ENCODE results near the gene PLEKHA5.

PLEKHA5 gene

DNA sequence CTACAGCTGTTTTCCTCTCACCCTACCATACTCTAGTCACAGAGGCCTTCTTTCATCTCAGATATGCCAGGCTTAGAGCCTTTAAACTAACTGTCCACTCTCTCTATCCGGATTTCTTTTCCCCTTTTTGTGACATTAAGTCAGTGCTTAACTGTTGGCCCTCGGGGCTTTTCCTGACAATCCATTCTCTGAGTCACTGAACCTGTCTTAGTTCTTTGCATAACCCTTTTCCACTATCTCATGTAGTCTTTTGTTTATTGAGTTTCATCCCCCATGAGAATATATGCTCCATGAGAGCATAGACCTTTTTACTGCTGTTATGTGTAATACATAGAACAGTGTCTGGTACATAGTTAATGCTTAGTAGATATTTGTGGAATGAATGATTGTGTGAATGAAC, 68.7 kb downstream of the PLEKHA5 start:
- DNase-seq, result peak; percentile 95
- Histone ChIP-seq H3K18ac (ENCODE audit: low read depth in 1 of 2, low read length in 2 of 2) (no peak overlapping the region), H2AK5ac (ENCODE audit: low read length, severe bottlenecking) (no peak overlapping the region), H3K4me1 (ENCODE audit: control insufficient read depth, insufficient read depth, low read depth, low read length) (peaks cover 2% of the 10 kb centered on the region), H3K14ac (ENCODE audit: low read length in 2 of 2) (no peak overlapping the region), H3K79me1 (replicated peaks; ENCODE audit: low read length, poor library complexity, severe bottlenecking) (peaks cover 25% of the 10 kb centered on the region), H2BK5ac (ENCODE audit: low read depth, low read length, poor library complexity, severe bottlenecking) (no peak overlapping the region), H3K4me3 (ENCODE audit: insufficient read depth in 1 of 2, low read depth in 1 of 2, low read length in 2 of 2) (no peak overlapping the region), H3K27ac (ENCODE audit: low read length, poor library complexity, severe bottlenecking) (no peak overlapping the region), H2BK12ac (ENCODE audit: low read length in 2 of 2) (no peak overlapping the region), H2AFZ (ENCODE audit: low read depth, low read length) (no peak overlapping the region), H3K27me3 (ENCODE audit: control insufficient read depth in 1 of 2, insufficient read depth in 1 of 2, low read length in 2 of 2) (no peaks in the 10 kb centered on the region), H3K4ac (ENCODE audit: low read depth in 1 of 2, low read length in 2 of 2) (no peak overlapping the region), H3K36me3 (ENCODE audit: control insufficient read depth in 1 of 2, insufficient read depth in 2 of 2, low read depth in 1 of 2, low read length in 2 of 2) (no peaks in the 10 kb centered on the region), H2BK120ac (ENCODE audit: low read depth, low read length) (no peak overlapping the region), H4K8ac (ENCODE audit: low read length) (no peak overlapping the region), H4K91ac (ENCODE audit: low read length) (no peak overlapping the region), H3K4me2 (ENCODE audit: low read length, poor library complexity, severe bottlenecking) (no peak overlapping the region), H3K9ac (ENCODE audit: low read length) (no peak overlapping the region), H3K23ac (ENCODE audit: low read length in 2 of 2) (no peak overlapping the region), H3K9me3 (ENCODE audit: control insufficient read depth, low read length) (no peaks in the 10 kb centered on the region), H2BK15ac (ENCODE audit: low read depth, poor library complexity, severe bottlenecking) (no peak overlapping the region)
- WGBS, result 6% methylated on average over 2 of the region's 2 CpGs

- Histone ChIP-seq H2BK15ac (ENCODE audit: low read depth, poor library complexity, severe bottlenecking) (no peak overlapping the region), H3K23ac (ENCODE audit: low read length in 2 of 2) (no peak overlapping the region)
- 58% methylated on average over 1 of the region's 1 CpG for WGBS
Observed at GRCh38 chr12:19199332-19199731, 69.8 kb downstream of the PLEKHA5 start.

DNA sequence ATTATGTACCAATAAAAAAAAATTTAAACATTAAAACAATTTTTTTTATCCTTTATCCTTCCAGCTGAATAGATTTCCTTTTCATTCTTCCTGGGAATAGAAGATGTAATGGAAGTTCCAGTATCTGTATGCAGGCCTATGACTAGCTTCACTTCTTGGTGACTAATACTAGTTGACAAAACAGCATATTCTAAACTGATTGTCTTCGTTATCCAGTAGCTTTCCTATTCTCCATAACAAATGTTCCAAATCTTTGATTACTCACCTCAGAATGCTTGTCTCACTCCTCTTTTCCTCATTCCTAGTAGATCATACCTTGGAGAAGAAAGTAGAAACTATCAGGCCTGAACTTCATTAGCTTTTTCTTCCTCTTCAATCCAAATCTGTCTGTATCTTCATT, 70.7 kb downstream of the PLEKHA5 start:
- no peak overlapping the region for H4K8ac ChIP-seq (ENCODE audit: low read length)
- H3K14ac ChIP-seq (ENCODE audit: low read length in 2 of 2), result no peak overlapping the region
- H2BK15ac ChIP-seq (ENCODE audit: low read depth, poor library complexity, severe bottlenecking), result no peak overlapping the region
- no peak overlapping the region for H4K91ac ChIP-seq (ENCODE audit: low read length)
- no peak overlapping the region for H2BK120ac ChIP-seq (ENCODE audit: low read depth, low read length)
- no peak overlapping the region for H2AFZ ChIP-seq (ENCODE audit: low read depth, low read length)
- no peaks in the 10 kb centered on the region for H3K36me3 ChIP-seq (ENCODE audit: control insufficient read depth in 1 of 2, insufficient read depth in 2 of 2, low read depth in 1 of 2, low read length in 2 of 2)
- H3K18ac ChIP-seq (ENCODE audit: low read depth in 1 of 2, low read length in 2 of 2), result no peak overlapping the region
- no peak overlapping the region for H2AK5ac ChIP-seq (ENCODE audit: low read length, severe bottlenecking)
- H3K4me1 ChIP-seq (ENCODE audit: control insufficient read depth, insufficient read depth, low read depth, low read length), result peaks cover 2% of the 10 kb centered on the region
- H2BK5ac ChIP-seq (ENCODE audit: low read depth, low read length, poor library complexity, severe bottlenecking), result no peak overlapping the region
- no peak overlapping the region for H3K4me2 ChIP-seq (ENCODE audit: low read length, poor library complexity, severe bottlenecking)
- peak; percentile 72 for DNase-seq
- H2BK12ac ChIP-seq (ENCODE audit: low read length in 2 of 2), result no peak overlapping the region
- peaks cover 25% of the 10 kb centered on the region for H3K79me1 ChIP-seq (replicated peaks; ENCODE audit: low read length, poor library complexity, severe bottlenecking)
- no peak overlapping the region for H3K23ac ChIP-seq (ENCODE audit: low read length in 2 of 2)
- no peaks in the 10 kb centered on the region for H3K9me3 ChIP-seq (ENCODE audit: control insufficient read depth, low read length)
- no peak overlapping the region for H3K27ac ChIP-seq (ENCODE audit: low read length, poor library complexity, severe bottlenecking)
- H3K4me3 ChIP-seq (ENCODE audit: insufficient read depth in 1 of 2, low read depth in 1 of 2, low read length in 2 of 2), result no peak overlapping the region
- 24% methylated on average over 1 of the region's 1 CpG for WGBS
- H3K4ac ChIP-seq (ENCODE audit: low read depth in 1 of 2, low read length in 2 of 2), result no peak overlapping the region
- no peak overlapping the region for H3K9ac ChIP-seq (ENCODE audit: low read length)
- H3K27me3 ChIP-seq (ENCODE audit: control insufficient read depth in 1 of 2, insufficient read depth in 1 of 2, low read length in 2 of 2), result no peaks in the 10 kb centered on the region

More at GRCh38 chr12:19199332-19199731, 69.8 kb downstream of the PLEKHA5 start:
- no peak overlapping the region for H3K14ac ChIP-seq (ENCODE audit: low read length in 2 of 2)
- H2AK5ac ChIP-seq (ENCODE audit: low read length, severe bottlenecking), result no peak overlapping the region
- no peak overlapping the region for H2BK5ac ChIP-seq (ENCODE audit: low read depth, low read length, poor library complexity, severe bottlenecking)
- H3K4me2 ChIP-seq (ENCODE audit: low read length, poor library complexity, severe bottlenecking), result no peak overlapping the region
- no peaks in the 10 kb centered on the region for H3K9me3 ChIP-seq (ENCODE audit: control insufficient read depth, low read length)
- no peak overlapping the region for H3K4ac ChIP-seq (ENCODE audit: low read depth in 1 of 2, low read length in 2 of 2)
- H2BK12ac ChIP-seq (ENCODE audit: low read length in 2 of 2), result no peak overlapping the region
- H3K9ac ChIP-seq (ENCODE audit: low read length), result no peak overlapping the region
- H2BK120ac ChIP-seq (ENCODE audit: low read depth, low read length), result no peak overlapping the region
- no peak overlapping the region for H2AFZ ChIP-seq (ENCODE audit: low read depth, low read length)
- no peaks in the 10 kb centered on the region for H3K36me3 ChIP-seq (ENCODE audit: control insufficient read depth in 1 of 2, insufficient read depth in 2 of 2, low read depth in 1 of 2, low read length in 2 of 2)
- H3K4me1 ChIP-seq (ENCODE audit: control insufficient read depth, insufficient read depth, low read depth, low read length), result peaks cover 2% of the 10 kb centered on the region
- H3K27me3 ChIP-seq (ENCODE audit: control insufficient read depth in 1 of 2, insufficient read depth in 1 of 2, low read length in 2 of 2), result no peaks in the 10 kb centered on the region
- no peak overlapping the region for H3K4me3 ChIP-seq (ENCODE audit: insufficient read depth in 1 of 2, low read depth in 1 of 2, low read length in 2 of 2)
- H3K18ac ChIP-seq (ENCODE audit: low read depth in 1 of 2, low read length in 2 of 2), result no peak overlapping the region
- no peak overlapping the region for H4K91ac ChIP-seq (ENCODE audit: low read length)
- peak; percentile 72 for DNase-seq
- peaks cover 25% of the 10 kb centered on the region for H3K79me1 ChIP-seq (replicated peaks; ENCODE audit: low read length, poor library complexity, severe bottlenecking)
- no peak overlapping the region for H3K27ac ChIP-seq (ENCODE audit: low read length, poor library complexity, severe bottlenecking)
- no peak overlapping the region for H4K8ac ChIP-seq (ENCODE audit: low read length)

GRCh38 chr12:19201661-19202060, 72.1 kb downstream of the PLEKHA5 start:
- 93% methylated on average over 2 of the region's 3 CpGs for WGBS
- no peak overlapping the region for H3K14ac ChIP-seq (ENCODE audit: low read length in 2 of 2)
- no peak overlapping the region for H2AK5ac ChIP-seq (ENCODE audit: low read length, severe bottlenecking)
- no peak overlapping the region for H2BK15ac ChIP-seq (ENCODE audit: low read depth, poor library complexity, severe bottlenecking)
- no peak overlapping the region for H2BK12ac ChIP-seq (ENCODE audit: low read length in 2 of 2)
- no peak overlapping the region for H4K91ac ChIP-seq (ENCODE audit: low read length)
- H3K23ac ChIP-seq (ENCODE audit: low read length in 2 of 2), result no peak overlapping the region
- no peaks in the 10 kb centered on the region for H3K36me3 ChIP-seq (ENCODE audit: control insufficient read depth in 1 of 2, insufficient read depth in 2 of 2, low read depth in 1 of 2, low read length in 2 of 2)
- H2BK120ac ChIP-seq (ENCODE audit: low read depth, low read length), result no peak overlapping the region
- H4K8ac ChIP-seq (ENCODE audit: low read length), result no peak overlapping the region
- H3K9ac ChIP-seq (ENCODE audit: low read length), result no peak overlapping the region
- H3K4ac ChIP-seq (ENCODE audit: low read depth in 1 of 2, low read length in 2 of 2), result no peak overlapping the region
- no peak overlapping the region for H3K4me3 ChIP-seq (ENCODE audit: insufficient read depth in 1 of 2, low read depth in 1 of 2, low read length in 2 of 2)
- H2BK5ac ChIP-seq (ENCODE audit: low read depth, low read length, poor library complexity, severe bottlenecking), result no peak overlapping the region
- no peak overlapping the region for H3K4me2 ChIP-seq (ENCODE audit: low read length, poor library complexity, severe bottlenecking)
- H3K9me3 ChIP-seq (ENCODE audit: control insufficient read depth, low read length), result no peaks in the 10 kb centered on the region
- H3K18ac ChIP-seq (ENCODE audit: low read depth in 1 of 2, low read length in 2 of 2), result no peak overlapping the region
- H3K4me1 ChIP-seq (ENCODE audit: control insufficient read depth, insufficient read depth, low read depth, low read length), result peaks cover 2% of the 10 kb centered on the region
- peaks cover 24% of the 10 kb centered on the region for H3K79me1 ChIP-seq (replicated peaks; ENCODE audit: low read length, poor library complexity, severe bottlenecking)
- H3K27ac ChIP-seq (ENCODE audit: low read length, poor library complexity, severe bottlenecking), result no peak overlapping the region
- peak; percentile 49 for DNase-seq
- H3K27me3 ChIP-seq (ENCODE audit: control insufficient read depth in 1 of 2, insufficient read depth in 1 of 2, low read length in 2 of 2), result no peaks in the 10 kb centered on the region
- no peak overlapping the region for H2AFZ ChIP-seq (ENCODE audit: low read depth, low read length)

Measured in mesenchymal stem cell (in vitro differentiated cells and primary cell).